Stimulated activated naive CD8-positive, alpha-beta T cell treated with anti-CD3 and anti-CD28 coated beads, Interleukin-15, Interleukin-2, amounts not matched to agents 100 U/mL and 50 U/mL, for 24 hours (primary cell): ENCODE results near the gene CDCA7L.
"Not testable (repeated sequence)": the region's sequence is repeated elsewhere in the genome, so short reads cannot be mapped to it uniquely, and the experiment has no call there.

Experiments used
- ATAC-seq: fragments of 150-1000 bp; cut with Tn5 transposase; one replicate; pipeline ENCODE4 v1.10.0; 2021
- DNase-seq: peaks from one replicate; pipeline ENCODE4 v3.0.0; 2021

CDCA7L gene

GRCh38 chr7:21944616-21945453, 864 bp downstream of the CDCA7L start:
- ATAC-seq: peak; percentile 21

GRCh38 chr7:21943436-21943835, 2.3 kb downstream of the CDCA7L start:
- ATAC-seq: no peak

More at GRCh38 chr7:21944616-21945453, 864 bp downstream of the CDCA7L start:
- DNase-seq: peak; percentile 57

GRCh38 chr7:21942955-21943354, 2.7 kb downstream of the CDCA7L start:
- ATAC-seq (no peak), DNase-seq (no peak)

More at GRCh38 chr7:21943436-21943835, 2.3 kb downstream of the CDCA7L start:
- no peak for DNase-seq

DNA sequence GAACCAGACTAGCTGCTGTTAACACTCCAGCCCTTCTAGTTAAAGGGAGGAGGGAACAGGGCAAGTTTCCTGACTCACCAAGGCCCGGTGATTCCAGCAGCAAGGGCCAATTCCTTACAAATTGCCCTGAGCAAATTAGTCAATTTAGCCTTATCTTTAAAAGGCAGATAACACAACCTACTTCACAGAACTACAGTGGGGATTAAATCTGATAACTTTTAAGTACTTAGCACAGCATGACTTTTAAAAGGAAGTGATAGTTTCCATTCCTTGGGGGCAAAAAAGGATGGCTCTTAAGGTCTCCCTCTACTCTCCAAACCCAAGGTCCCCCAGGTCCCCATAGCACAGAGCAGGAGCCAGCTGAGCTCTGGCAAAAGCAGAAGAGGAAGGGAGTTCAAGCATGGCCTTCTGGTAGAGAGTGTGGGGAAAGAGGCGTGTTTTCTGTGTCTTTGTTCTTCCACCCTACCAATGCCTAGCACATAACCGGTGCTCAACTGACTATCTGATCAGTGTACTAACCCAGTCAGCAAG, 4.0 kb downstream of the CDCA7L start:
- DNase-seq: no peak
- no peak for ATAC-seq

GRCh38 chr7:21939858-21940372, 5.8 kb downstream of the CDCA7L start:
- peak; percentile 4 for ATAC-seq
- no peak for DNase-seq

- ATAC-seq: peak; percentile 89
- DNase-seq: peak; percentile 65
Measured at GRCh38 chr7:21939136-21939857, 6.4 kb downstream of the CDCA7L start.

GRCh38 chr7:21938463-21938862, 7.2 kb downstream of the CDCA7L start:
- DNase-seq (no peak), ATAC-seq (no peak)

DNA sequence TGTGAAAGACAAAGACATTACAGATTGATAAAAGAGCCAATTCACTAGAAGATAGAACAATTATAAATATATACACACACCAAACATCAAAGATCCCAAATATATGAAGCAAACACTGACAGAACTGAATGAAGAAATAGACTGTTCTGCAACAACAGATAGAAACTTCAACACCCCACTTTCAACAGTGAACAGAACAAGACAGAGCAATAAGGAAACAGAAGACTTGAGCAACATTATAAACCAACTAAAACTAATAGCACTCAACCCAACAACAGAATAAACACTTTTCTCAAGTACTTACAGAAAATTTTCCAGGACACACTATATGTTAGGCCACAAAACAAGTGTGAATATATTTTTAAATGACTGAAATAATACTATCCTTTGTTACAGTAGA, 10.9 kb downstream of the CDCA7L start:
- no peak for DNase-seq

GRCh38 chr7:21933293-21933692, 12.4 kb downstream of the CDCA7L start:
- ATAC-seq, DNase-seq: not testable (repeated sequence)

More for the DNA sequence above, 10.9 kb downstream of the CDCA7L start:
- ATAC-seq: no peak

GRCh38 chr7:21927693-21928092, 18.0 kb downstream of the CDCA7L start:
- DNase-seq (no peak), ATAC-seq (no peak)

GRCh38 chr7:21926448-21926847, 19.3 kb downstream of the CDCA7L start:
- DNase-seq (no peak), ATAC-seq (no peak)

DNA sequence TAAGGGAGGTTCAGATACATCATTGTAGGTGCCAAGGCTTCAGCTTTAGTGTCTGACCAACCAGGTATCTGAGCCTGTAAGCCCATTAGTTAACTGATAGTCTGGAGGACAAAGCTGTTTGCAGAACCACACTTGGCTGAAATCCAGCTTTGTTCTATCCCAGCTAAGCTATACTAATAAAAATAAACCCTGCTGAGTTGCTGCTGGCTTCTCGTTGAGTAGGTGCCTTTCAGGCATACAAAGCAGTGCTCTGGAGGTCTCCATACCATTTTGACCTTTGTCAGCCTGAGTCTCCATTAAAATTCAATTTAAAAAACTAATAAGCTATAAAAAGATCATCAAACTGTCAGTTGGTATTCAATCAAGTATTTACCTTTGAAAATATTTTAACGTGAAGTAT, 22.0 kb downstream of the CDCA7L start:
- DNase-seq (no peak), ATAC-seq (no peak)

- ATAC-seq: no peak
- no peak for DNase-seq
Measured at GRCh38 chr7:21922605-21923004, 23.1 kb downstream of the CDCA7L start.

DNA sequence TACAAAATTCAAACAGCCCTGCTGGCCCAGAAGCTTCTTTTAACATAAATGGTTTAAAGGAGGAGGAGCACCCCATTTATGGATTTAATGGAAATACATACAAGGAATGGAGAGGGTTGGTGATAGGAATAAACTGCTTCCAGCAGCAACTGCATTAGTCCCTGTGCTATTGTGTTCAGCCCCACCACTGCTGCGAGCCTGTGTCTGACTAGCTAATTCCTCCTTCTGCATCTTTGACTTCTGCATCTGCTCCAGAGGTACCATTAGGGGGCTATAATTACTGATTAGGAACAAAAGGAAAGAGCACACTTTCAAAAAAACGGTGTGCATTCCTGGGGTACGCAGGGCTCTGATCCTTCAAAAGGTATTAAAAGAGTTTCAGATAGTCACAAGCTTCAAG, 24.8 kb downstream of the CDCA7L start:
- no peak for ATAC-seq
- DNase-seq: no peak

DNA sequence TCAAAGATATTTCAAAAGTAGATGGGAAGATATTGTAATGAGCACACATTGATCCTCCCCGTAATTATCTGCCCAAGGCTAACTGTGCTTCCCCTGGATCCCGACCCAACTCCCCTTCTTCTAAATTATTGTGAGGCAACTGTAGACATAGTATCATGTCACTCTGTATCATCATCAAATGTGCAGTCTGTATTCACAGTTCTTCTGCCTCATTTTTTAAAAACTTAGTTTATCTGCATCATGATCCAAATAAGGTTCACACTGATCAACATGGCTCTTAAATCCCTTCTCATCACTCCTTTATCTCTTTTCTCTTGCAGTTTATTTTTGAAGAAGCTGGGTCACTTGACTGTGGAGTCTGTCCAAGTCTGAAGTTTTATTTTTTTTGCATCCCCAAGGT, 27.5 kb downstream of the CDCA7L start:
- DNase-seq (no peak), ATAC-seq (no peak)

DNA sequence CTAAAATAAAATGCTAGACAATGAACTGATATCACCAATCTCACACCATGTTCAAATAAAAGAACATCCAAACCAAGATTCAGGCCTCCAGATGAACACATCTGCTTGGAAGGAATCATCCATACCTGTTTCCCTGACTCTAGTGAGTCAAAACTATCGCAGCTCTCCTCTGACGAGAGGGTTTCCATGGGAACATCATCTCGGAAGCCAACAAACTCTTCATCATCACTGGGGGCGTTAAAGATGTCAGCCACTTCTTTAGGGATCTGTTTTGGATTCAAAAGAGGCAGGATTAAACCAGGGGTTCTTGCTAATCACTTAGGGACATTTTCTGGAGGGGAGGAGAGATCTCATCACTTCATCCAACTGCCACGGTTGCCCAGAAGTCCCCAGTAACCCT, 29.1 kb downstream of the CDCA7L start:
- DNase-seq (no peak), ATAC-seq (no peak)

DNA sequence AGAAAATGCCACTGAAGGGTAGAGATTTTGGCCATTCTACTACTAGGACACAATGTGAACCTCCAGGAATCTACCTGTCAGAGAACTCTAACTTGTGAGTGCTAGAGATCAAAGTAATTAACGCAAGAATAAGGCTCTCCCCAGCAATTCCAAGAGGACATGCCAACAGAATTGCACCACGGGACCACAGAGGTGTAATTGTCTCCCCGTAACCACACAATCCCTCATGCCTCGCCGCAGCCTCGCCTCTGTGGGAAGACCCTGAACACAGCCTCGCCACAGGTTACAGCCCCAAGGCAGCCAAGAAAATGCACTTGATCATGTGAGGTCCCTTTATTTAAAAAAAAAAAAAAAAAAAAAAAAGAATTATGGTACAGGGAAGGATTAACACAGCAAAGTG, 29.5 kb downstream of the CDCA7L start:
- no peak for ATAC-seq
- no peak for DNase-seq

- DNase-seq (no peak), ATAC-seq (no peak)
Measured at GRCh38 chr7:21915140-21915539, 30.6 kb downstream of the CDCA7L start.

DNA sequence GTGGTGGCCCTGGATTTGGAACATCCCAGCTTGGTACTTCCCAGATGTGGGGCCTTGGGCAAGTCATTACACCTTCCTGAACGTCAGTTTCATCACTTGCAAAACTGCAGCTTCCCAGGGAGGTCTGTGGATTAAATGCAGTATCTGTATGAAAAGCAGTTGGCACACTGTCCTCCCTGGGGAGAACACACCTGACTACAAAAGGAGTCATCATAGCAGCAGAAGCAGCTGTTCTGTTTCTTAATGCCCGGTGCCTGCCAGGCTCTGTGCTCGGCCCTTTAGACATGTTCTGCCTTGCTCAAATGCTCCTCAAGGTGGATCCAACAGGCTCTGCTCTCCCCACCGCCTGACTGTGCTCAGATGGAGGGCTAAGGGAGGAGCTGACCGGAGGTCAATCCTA, 31.0 kb downstream of the CDCA7L start:
- DNase-seq (no peak), ATAC-seq (no peak)

DNA sequence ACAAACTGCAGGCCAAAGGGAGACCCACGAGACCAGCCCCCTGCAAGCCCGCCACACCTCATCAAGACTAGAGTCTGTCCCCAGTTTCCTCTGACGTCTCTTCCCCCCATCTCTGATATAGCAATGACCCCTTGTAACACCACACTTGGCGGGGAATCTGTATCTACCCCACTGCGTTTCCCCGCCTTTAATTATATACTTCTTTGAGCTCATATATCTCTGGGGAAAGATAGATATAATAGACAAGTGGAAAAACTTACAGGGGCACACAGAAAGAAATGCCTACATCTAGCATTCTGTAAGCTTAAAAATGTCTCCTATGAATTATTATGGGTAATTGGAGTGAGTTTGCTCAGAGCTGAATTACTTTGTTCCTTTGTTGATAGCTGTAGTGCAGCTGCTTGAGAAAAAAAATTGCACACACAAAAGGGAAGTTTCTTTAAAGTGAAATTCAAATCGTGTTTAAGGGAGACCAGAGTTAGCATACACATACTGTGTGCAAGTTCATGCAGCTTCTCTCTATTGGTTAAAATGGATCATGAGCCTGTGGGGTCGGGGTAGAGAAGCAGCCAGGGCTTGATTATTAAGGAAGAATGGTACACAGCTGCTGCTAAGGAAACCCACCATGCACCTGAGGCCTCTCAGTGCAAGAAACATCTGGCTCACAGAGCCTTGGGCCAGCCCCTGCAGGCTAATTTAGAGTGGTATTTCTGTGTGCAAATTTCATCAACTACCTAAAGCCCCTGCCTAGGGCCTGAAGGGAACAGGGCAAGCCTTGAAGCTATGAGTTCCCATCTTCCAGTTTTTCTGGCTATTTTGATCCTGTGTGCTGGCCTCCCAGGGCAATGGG, 32.5 kb downstream of the CDCA7L start:
- ATAC-seq: no peak
- no peak for DNase-seq

DNA sequence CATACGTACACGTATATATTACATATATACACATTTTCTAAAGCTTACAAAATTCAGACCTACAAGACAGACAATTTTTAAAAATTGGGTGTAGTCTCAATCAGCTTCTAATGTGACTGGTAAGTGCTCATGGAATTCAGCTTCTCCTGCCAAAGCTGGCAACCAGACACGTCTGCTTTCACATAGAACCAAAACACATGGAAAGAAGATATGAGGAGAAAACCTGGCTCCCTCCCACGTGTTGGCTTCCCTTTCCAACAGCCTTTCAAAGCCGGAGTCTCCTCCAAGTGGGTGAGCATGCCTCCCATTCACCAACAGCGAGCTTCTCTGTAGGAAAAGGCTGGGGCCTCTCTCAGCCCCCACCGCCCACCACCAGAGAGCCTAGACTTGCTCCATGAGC, 33.4 kb downstream of the CDCA7L start:
- DNase-seq: no peak
- no peak for ATAC-seq

GRCh38 chr7:21911341-21911875, 34.3 kb downstream of the CDCA7L start:
- no peak for DNase-seq
- no peak for ATAC-seq
